HG02943 (cell line): ENCODE data around the gene SPACA4.
"Not testable (repeated sequence)": the region's sequence is repeated elsewhere in the genome, so short reads cannot be mapped to it uniquely, and the experiment has no call there.

Experiments
- ATAC-seq: cut with Tn5 transposase; IDR thresholded peaks from one replicate; pipeline ENCODE4 v1.9.1; 2021; ENCODE audit warnings: mild to moderate bottlenecking, low read depth, moderate library complexity; ENCODE audit not compliant: unreplicated experiment

SPACA4 gene

GRCh38 chr19:48606463-48607358 lies at the start of gene SPACA4:
SPACA4 (plus strand) TSS chr19:48606742; CDS start chr19:48606979, 237 bp downstream.
- ATAC-seq: no peak

- no peak for ATAC-seq
Measured at GRCh38 chr19:48556825-48557224, 49.7 kb upstream of the SPACA4 start.

DNA sequence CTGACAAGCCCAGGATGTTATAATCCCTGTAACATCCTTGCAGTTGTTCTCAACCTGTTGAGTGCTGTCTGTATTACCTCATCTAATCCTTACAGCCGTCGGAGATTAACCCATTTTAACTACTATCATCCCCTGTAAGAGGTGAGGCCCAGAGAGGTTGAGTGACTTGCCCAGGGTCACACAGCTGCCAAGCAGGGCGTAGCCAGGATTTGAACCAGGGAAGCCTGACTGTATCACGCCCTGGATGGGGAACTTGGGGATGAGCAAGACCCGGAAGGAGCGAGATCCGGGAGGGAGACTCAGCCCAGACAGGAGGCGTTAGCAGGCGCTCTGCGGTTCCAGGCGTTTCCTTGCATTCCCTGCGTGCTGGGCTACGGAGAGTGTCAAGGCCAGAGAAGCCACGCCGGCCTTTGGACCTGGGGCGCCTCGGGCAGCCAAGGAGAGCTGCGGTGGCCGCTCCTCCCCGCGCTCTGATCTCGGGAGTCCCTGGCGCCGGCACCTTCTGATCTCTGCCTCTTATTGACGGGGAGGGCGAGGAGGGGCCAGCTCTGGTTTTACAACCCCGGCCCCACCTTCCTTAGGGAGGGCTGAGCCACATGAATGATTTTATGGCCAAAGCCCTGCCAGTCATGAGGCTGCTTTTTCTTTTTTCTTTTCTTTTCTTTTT lies 48.4 kb upstream of the SPACA4 start:
- no peak for ATAC-seq

- ATAC-seq: no peak
Measured at GRCh38 chr19:48560095-48560530, 46.4 kb upstream of the SPACA4 start.

DNA sequence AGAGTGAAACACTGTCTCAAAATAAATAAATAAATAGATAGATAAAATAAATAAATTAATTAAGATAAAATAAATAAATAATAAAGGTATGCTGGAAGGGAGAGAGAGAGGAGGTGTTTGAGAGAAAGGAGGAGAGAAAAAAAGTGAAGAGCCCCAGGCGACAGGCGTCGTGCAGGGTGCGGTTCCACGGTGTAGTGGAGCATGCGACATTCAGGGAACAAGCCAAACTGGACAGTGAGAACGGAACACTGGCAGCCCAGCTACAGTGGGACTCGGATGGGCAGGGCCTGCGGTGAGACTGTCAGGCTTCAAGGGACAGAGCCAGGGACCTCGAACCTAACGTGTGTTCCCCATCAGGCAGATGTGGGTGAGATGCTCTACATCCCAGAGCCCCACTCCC lies 45.1 kb upstream of the SPACA4 start:
- no peak for ATAC-seq

DNA sequence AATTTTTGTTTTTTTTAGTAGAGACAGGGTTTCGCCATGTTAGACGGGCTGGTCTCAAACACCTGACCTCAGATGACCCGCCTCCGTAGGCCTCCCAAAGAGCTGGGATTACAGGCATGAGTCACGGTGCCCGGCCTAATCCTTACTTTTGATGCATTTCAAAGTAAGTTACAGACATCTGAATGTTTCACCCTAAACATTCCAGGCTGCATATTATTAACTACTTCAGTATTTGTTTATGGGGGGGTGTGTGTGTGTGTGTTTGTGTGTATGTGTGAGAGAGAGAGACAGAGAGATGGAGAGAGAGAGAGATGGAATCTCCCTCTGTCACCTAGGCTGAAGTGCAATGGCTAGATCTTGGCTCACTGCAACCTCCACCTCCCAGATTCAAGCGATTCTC lies 41.5 kb upstream of the SPACA4 start:
- no peak for ATAC-seq

DNA sequence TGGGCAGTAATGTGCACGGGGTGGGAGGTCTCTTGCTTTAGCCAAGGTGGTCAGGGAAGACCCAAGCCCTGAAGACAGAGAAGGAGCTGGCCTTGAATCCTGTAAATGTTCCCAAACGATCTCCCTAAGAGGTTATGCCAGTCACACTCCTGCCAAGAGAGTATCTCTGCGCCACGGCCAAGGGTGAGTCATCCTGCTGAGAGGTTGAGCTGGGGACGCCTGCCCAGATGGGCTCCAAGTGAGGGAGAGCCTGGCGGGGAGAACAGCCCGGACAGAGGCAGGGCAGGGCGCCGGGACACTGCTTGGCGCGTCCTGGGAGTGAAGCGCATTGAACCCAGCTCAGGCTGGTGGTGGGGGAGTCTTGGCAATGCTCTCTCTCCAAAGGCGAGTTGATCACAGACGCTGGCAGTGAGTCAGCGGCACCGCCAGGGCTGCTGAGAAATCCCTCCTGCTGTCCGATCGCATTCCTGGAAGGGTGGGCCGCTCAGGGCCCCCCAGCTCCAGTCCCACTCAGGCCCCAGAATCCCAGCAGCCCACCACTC lies 38.1 kb upstream of the SPACA4 start:
- no peak for ATAC-seq

DNA sequence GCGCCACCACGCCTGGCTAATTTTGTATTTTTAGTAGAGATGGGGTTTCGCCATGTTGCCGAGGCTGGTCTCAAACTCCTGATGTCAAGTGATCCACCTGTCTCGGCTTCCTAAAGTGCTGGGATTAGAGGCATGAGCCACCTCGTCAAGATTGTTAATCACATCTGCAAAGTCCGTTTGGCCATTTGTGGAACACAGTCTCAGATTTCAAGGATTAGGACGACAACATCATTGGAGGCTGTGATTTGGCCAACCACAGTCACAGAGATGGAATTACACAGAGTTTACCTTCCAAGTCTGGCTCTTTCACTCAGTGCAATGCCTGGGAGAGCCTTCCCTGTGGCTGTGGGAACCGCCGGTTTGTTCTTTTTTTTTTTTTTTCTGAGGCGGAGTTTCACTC lies 36.7 kb upstream of the SPACA4 start:
- no peak for ATAC-seq

DNA sequence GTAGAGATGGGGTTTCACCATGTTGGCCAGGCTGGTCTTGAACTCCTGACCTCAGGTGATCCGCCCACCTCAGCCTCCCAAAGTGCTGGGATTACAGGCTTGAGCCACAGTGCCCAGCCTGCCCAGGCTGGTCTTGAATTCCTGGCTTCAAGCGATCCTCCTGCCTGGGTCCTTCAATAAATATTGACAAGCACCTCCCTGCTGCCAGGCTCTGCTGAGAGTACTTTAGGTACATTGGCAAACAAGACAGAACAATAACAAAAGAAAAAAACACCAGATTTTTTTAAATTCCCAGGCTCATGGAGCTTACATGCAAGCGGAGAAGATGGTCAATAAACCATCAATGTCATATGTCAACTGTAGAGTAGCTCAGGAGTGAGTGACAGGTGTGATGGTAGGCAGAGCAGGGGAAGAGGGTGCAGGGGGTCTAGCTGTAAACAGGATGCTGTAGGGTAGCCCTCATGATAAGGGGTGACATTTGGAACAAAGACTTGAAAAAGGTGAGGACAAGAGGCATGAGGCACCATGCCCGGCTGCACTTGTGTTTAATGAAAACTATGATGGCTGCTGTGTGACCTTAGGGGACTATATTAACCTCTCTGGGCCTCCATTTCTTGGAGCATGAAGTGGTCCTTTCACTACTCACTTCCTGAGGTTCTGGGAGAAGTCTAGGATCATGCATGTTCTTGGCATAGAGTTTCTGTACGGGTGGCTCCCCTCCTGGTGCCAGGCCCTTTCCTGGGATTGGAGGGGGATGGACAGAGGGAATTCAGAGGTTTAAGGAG lies 35.0 kb upstream of the SPACA4 start:
- ATAC-seq: no peak

- no peak for ATAC-seq
Measured at GRCh38 chr19:48573163-48573505, 33.4 kb upstream of the SPACA4 start.

GRCh38 chr19:48575931-48576622 lies 30.5 kb upstream of the SPACA4 start:
- no peak for ATAC-seq

DNA sequence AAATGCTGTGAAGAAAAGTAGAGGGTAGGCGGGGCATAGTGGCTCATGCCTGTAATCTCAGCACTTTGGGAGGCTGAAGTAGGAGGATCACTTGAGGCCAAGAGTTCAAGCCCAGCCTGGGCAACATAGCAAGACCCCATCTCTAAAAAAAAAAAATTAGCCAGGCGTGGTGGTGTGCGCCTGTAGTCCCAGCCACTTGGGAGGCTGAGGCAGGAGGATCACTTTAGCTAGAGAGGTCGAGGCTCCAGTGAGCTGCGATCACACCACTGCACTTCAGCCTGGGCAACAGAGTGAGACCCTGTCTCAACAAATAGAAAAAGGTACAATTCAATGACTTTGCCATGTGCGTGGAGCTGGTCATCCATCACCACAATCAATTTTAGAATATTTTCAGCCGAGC lies 28.6 kb upstream of the SPACA4 start:
- ATAC-seq: not testable (repeated sequence)

DNA sequence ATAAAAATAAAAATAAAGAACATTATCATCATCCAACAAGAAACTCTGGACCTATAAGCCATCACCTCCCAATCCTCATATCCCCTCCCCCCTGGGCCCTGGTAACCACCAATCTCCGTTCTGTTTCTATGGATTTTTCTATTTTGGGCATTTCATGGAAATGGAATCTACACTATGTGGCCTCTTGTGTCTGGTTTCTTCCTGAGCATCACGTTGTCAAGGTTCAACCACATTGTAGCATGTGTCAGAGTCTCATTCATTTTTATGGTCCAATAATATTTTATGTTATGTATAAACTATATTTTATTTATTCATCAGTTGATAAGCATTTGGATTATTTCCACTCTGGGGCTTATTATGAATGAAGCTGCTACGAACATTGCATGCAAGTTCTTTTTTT lies 27.7 kb upstream of the SPACA4 start:
- no peak for ATAC-seq

DNA sequence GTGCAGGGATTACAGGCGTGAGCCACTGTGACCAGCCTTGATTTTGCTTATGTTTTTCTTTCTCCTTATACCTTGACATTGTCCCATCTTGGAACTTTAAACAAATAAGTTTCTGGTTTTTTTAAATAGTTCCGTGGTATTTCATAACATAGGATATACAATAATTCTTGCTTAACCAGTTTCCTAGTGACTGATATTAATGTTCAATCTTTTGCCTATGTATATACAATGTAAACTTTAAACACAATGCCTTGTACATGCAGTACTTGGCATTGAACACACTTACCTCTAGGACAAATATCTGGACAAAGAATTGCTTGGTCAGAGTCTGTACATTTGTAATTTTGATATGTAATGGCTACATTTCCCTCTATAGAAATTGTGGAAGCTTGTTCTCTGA lies 24.4 kb upstream of the SPACA4 start:
- ATAC-seq: no peak

- no peak for ATAC-seq
Measured at GRCh38 chr19:48587387-48587786, 19.2 kb upstream of the SPACA4 start.

GRCh38 chr19:48588670-48589401 lies 17.7 kb upstream of the SPACA4 start:
- ATAC-seq: no peak

- no peak for ATAC-seq
Measured at GRCh38 chr19:48591021-48591420, 15.5 kb upstream of the SPACA4 start.

DNA sequence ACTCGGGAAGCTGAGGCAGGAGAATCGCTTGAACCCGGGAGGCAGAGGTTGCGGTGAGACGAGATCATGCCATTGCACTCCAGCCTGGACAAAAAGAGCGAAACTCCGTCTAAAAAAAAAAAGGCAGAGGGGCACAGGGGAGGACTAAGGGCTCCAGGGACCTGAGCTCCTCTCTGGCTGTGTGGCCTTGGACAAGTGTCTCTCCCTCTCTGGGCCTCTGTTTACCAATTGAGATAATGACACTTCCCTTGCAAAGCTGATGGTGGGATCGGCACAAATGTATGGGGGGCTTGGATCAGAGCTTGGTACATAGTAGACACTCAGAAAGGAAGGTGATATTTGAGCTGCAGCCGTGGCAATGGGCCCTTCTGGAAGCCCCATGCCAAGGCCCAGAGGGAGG lies 11.4 kb upstream of the SPACA4 start:
- no peak for ATAC-seq

DNA sequence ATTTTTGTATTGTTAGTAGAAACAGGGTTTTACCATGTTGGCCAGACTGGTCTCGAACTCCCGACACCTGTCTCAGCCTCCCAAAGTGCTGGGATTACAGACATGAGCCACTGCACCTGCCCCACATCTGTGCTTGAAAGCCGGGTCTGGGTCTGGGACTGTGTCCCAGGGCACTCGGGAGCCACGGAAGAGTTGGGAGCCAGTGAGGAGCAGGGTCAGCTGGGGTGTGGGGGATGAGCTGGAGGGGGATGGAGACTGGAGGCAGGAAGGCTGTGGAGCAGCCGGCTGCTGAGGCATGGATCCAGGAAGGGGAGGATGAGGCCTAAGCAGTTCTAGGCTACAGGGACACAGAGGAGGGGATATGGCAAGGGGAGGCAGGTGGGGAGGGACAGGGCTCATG lies 10.7 kb upstream of the SPACA4 start:
- ATAC-seq: no peak

GRCh38 chr19:48596237-48596636 lies 10.3 kb upstream of the SPACA4 start:
- ATAC-seq: no peak
